Adrenal gland (tissue), 5 donors: ENCODE results near the gene TRIM8.

Experiments
- POLR2A ChIP-seq, 2 donors: fragments of 450-650 bp; IDR thresholded peaks; one replicate each; pipeline ENCODE4 v1.6.1; 2017; ENCODE audit warnings: antibody characterized with exemption in 2 of 2, mild to moderate bottlenecking in 2 of 2, moderate library complexity in 1 of 2
- TF ChIP-seq, protein P1 (sequence below), 6 experiments: fragments of 450-650 bp in 4 of 6; fragments of 200-600 bp in 2 of 6; sonication (generic) in 1 of 6; IDR thresholded peaks; 1 replicate in 5 of 6; 2 replicates in 1 of 6; pipeline versions ENCODE4 v1.5.1 to v1.8.0; 2016 to 2021; ENCODE audit warnings: antibody characterized with exemption in 6 of 6, mild to moderate bottlenecking in 2 of 6, moderate library complexity in 1 of 6
- donor health status: DM: no; HTN: no; CAD: no.

DNA sequence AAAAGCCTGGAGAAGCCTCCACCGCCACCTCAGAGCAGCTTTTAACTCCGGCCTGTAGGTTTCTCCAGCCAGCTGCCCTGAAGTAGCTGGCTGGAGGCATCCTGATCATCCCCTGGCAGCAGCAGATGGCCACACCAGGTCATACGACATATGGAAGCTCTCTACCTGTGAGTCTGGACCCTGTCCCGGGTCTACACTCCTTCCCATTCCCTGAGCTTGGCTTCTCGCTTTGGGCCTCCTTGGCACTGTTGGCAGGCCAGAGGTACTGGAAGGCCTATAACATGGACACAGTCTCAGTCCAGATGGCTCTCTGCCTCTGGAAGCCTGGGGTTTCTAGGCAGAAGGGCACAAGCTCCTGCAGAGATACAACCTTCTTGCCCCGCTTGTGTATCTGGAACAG is 43.5 kb upstream of the TRIM8 start:
- TF ChIP-seq POLR2A (IDR thresholded peaks at IDR 0.05), result no peak
- TF ChIP-seq, protein P1, sequence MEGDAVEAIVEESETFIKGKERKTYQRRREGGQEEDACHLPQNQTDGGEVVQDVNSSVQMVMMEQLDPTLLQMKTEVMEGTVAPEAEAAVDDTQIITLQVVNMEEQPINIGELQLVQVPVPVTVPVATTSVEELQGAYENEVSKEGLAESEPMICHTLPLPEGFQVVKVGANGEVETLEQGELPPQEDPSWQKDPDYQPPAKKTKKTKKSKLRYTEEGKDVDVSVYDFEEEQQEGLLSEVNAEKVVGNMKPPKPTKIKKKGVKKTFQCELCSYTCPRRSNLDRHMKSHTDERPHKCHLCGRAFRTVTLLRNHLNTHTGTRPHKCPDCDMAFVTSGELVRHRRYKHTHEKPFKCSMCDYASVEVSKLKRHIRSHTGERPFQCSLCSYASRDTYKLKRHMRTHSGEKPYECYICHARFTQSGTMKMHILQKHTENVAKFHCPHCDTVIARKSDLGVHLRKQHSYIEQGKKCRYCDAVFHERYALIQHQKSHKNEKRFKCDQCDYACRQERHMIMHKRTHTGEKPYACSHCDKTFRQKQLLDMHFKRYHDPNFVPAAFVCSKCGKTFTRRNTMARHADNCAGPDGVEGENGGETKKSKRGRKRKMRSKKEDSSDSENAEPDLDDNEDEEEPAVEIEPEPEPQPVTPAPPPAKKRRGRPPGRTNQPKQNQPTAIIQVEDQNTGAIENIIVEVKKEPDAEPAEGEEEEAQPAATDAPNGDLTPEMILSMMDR (IDR thresholded peaks at IDR 0.05), result no peak
